HepG2 (cell line): ENCODE measurements around the gene ADRA1B. TPM values are rescaled to one million over a fixed set of nuclear protein-coding genes. Genes with fewer than 3 reads are reported as not detected.

Source experiments
- ATAC-seq: fragments of 200-7000 bp; cut with Tn5 transposase; 3 replicates; pipeline ENCODE4 v1.9.1; 2020; ENCODE audit warnings: mild to moderate bottlenecking, moderate library complexity
- BruUV-seq: library from RNA; stranded (reverse); fragments of 400-500 nt; replicated peaks from 2 replicates; lab custom pipeline; 2021; lab: Mats Ljungman, UMichigan
- CTCF ChIA-PET: fragments of 300-600 bp; formaldehyde crosslinking; extraction: SDS; loops from one replicate; lab custom pipeline; 2021; ENCODE audit warnings: low total read pairs, inconsistent platforms, low intra/inter-chr PET ratio; lab: Yijun Ruan, JAX
- POLR2A ChIA-PET: fragments of 350-600 bp; sonication (Branson Sonifier 250); formaldehyde crosslinking; loops from one replicate; lab custom pipeline; 2020; ENCODE audit warnings: antibody characterized with exemption, inconsistent platforms; lab: Yijun Ruan, JAX
- DNase-seq: peaks from one replicate; pipeline ENCODE4 v3.0.0-alpha.2; 2015; ENCODE audit warnings: low spot score
- FAIRE-seq: peaks from 3 replicates; lab custom pipeline; 2011; peaks lifted over from hg19 to GRCh38; lab: Jason Lieb, UNC
- H2AFZ ChIP-seq: one replicate; pipeline ENCODE4 v1.6.1; 2011; ENCODE audit warnings: low read length, inconsistent platforms
- H3K27ac ChIP-seq: fragments of 300-600 bp; 3 replicates; pipeline ENCODE4 v1.8.0; 2011; ENCODE audit warnings: mixed run types, mild to moderate bottlenecking, mixed read lengths, low read length, inconsistent platforms; ENCODE audit not compliant: insufficient read depth; ENCODE audit errors: extremely low read length
- H3K27me3 ChIP-seq, 2 experiments: fragments of 200-600 bp in 1 of 2; 2 replicates in 1 of 2; 3 replicates in 1 of 2; pipeline versions ENCODE4 v1.6.0 to v1.8.0; 2011; ENCODE audit warnings: low read length in 2 of 2, mild to moderate bottlenecking in 2 of 2, moderate library complexity in 2 of 2, inconsistent platforms in 1 of 2; ENCODE audit not compliant: insufficient read depth in 2 of 2, control insufficient read depth in 1 of 2
- H3K36me3 ChIP-seq, 2 experiments: fragments of 200-600 bp in 1 of 2; replicated peaks in 1 of 2; 2 replicates in 1 of 2; 3 replicates in 1 of 2; pipeline versions ENCODE4 v1.5.1 to v1.8.0; 2011; ENCODE audit warnings: low read length in 2 of 2, inconsistent platforms in 1 of 2; ENCODE audit not compliant: insufficient read depth in 2 of 2, control insufficient read depth in 1 of 2
- H3K4me1 ChIP-seq: 2 replicates; pipeline ENCODE4 v1.5.1; 2012; ENCODE audit warnings: low read length, inconsistent platforms; ENCODE audit not compliant: insufficient read depth
- H3K4me2 ChIP-seq: 2 replicates; pipeline ENCODE4 v1.6.0; 2011; ENCODE audit warnings: low read depth, low read length, inconsistent platforms
- H3K4me3 ChIP-seq, 3 experiments: fragments of 200-600 bp in 1 of 3; sonication (generic), shearing (Covaris generic) in 1 of 3; replicated peaks in 1 of 3; 2 replicates each; pipeline ENCODE4 v1.5.1; 2011 to 2016; ENCODE audit warnings: low read length in 3 of 3, inconsistent platforms in 2 of 3, low read depth in 2 of 3, mild to moderate bottlenecking in 2 of 3, control low read depth in 1 of 3, mixed read lengths in 1 of 3; ENCODE audit not compliant: insufficient read depth in 1 of 3
- H3K79me2 ChIP-seq: one replicate; pipeline ENCODE4 v1.6.1; 2011; ENCODE audit warnings: low read length, inconsistent platforms; ENCODE audit not compliant: insufficient read depth
- H3K9ac ChIP-seq: 2 replicates; pipeline ENCODE4 v1.6.0; 2011; ENCODE audit warnings: mild to moderate bottlenecking, low read depth, low read length, inconsistent platforms; ENCODE audit not compliant: insufficient read depth
- H3K9me3 ChIP-seq: 2 replicates; pipeline ENCODE4 v1.5.1; 2012; ENCODE audit warnings: mild to moderate bottlenecking, low read length
- H4K20me1 ChIP-seq: 2 replicates; pipeline ENCODE4 v1.6.0; 2011; ENCODE audit warnings: inconsistent platforms, mild to moderate bottlenecking, low read length, moderate library complexity; ENCODE audit not compliant: insufficient read depth
- KAT8 ChIP-seq: IDR thresholded peaks from 2 replicates; pipeline ENCODE4 v1.6.1; 2016; ENCODE audit warnings: missing genetic modification reagents, missing compliant biosample characterization
- ZNF24 ChIP-seq: fragments of 450-650 bp; IDR thresholded peaks from 2 replicates; pipeline ENCODE4 v1.6.1; 2017; ENCODE audit warnings: antibody characterized with exemption, mild to moderate bottlenecking
- ZNF598 ChIP-seq: sonication (generic); formaldehyde crosslinking; IDR thresholded peaks from 2 replicates; pipeline ENCODE4 v1.5.1; 2020; ENCODE audit warnings: mild to moderate bottlenecking, missing genetic modification reagents, borderline replicate concordance
- ZNF773 ChIP-seq: sonication (generic); formaldehyde crosslinking; IDR thresholded peaks from 2 replicates; pipeline ENCODE4 v1.4.0; 2020; ENCODE audit warnings: missing genetic modification reagents, borderline replicate concordance
- ZNF776 ChIP-seq: sonication (generic); formaldehyde crosslinking; IDR thresholded peaks from 2 replicates; pipeline ENCODE4 v1.4.0; 2020; ENCODE audit warnings: mild to moderate bottlenecking, missing genetic modification reagents
- ZNF777 ChIP-seq: sonication (generic); formaldehyde crosslinking; IDR thresholded peaks from 2 replicates; pipeline ENCODE4 v1.4.0; 2020; ENCODE audit warnings: missing genetic modification reagents
- ZNF800 ChIP-seq: sonication (generic); formaldehyde crosslinking; IDR thresholded peaks from 2 replicates; pipeline ENCODE4 v1.4.0; 2020; ENCODE audit warnings: missing genetic modification reagents
- WGBS: methylation state at CpG from one replicate; pipeline ENCODE4 v1.1.6; 2017; ENCODE audit warnings: low lambda C conversion rate; 5-methylcytosine and 5-hydroxymethylcytosine counted together
- in situ Hi-C: cut with HindIII; loops from 2 replicates; pipeline ENCODE4 v1.10.0; 2017; ENCODE audit warnings: low pct_unique_long_range_greater_than_20kb; ENCODE audit not compliant: extremely low pct_ligation_motif_present
- intact Hi-C: fragments of 100-400 bp; cut with micrococcal nuclease; formaldehyde crosslinking; loops from one replicate; pipeline ENCODE4 v1.10.0; 2022; ENCODE audit not compliant: unreplicated experiment
- polyA plus RNA-seq, 8 experiments: library from polyadenylated mRNA; depleted of rRNA in 3 of 8; stranded (reverse) in 7 of 8; unstranded in 1 of 8; fragments of >200 nt; fragmentation: Illumina TruSeq in 4 of 8; extraction: Trizol in 4 of 8; gene quantifications; 2 replicates each; pipeline versions ENCODE4 v1.2.1 to v1.2.3, GENCODE V29; 2011 to 2016; ENCODE audit warnings: low read depth in 4 of 8, missing spikeins in 1 of 8, mixed read lengths in 1 of 8; ENCODE audit not compliant: insufficient read depth in 1 of 8
- total RNA-seq, 5 experiments: library from RNA; depleted of rRNA; stranded (reverse); fragments of >200 nt; fragmentation: Illumina TruSeq; extraction: Trizol; gene quantifications; 2 replicates each; pipeline ENCODE4 v1.2.3, GENCODE V29; 2016; ENCODE audit warnings: low read depth in 1 of 5

Gene ADRA1B
- total and polyA plus RNA-seq, 2 of the 13 experiments (the other 11 are each of a cell fraction or from before 2014, with no cell fraction given) = not detected

GRCh38 chr5:159971931-159972461 is 55.7 kb downstream of the ADRA1B start:
- no peak overlapping the region for H2AFZ ChIP-seq
- WGBS = no CpG with 5 or more reads among the region's 76 CpGs
- TF ChIP-seq ZNF777 (CRISPR knock-in tag) (peak; percentile 58; the same call in 1 of the 2 replicates), ZNF800 (CRISPR knock-in tag) (0 out of 2 replicates have a peak, but pooled peaks have one; percentile 35), ZNF776 (CRISPR knock-in tag) (no peak)
- TF ChIP-seq, all 625 proteins: peak for 2
- no peaks in the 10 kb centered on the region for H3K36me3 ChIP-seq
- ATAC-seq = peak; percentile 83
- in situ Hi-C loops (no loop called here), intact Hi-C loops (no loop called here)
- no peak overlapping the region for H3K4me3 ChIP-seq
- H3K9me3 ChIP-seq = no peaks in the 10 kb centered on the region
- H3K27ac ChIP-seq = no peak overlapping the region
- H3K27me3 ChIP-seq = peaks cover 1 to 25% of the 10 kb centered on the region in 2 experiments; a peak in 4 of 5 replicates
- DNase-seq = no peak
- BruUV-seq = no TSS peak
- no peak for FAIRE-seq
- no peak overlapping the region; the same call in 1 of the 2 replicates for H3K4me2 ChIP-seq
- no peak overlapping the region for H3K9ac ChIP-seq
- H3K79me2 ChIP-seq = no peaks in the 10 kb centered on the region
- H3K4me1 ChIP-seq = no peaks in the 10 kb centered on the region
- H4K20me1 ChIP-seq = no peaks in the 10 kb centered on the region
- POLR2A ChIA-PET = no interaction called here
- CTCF ChIA-PET = no interaction called here

- ATAC-seq = no peak; the same call in 2 of the 3 replicates
- WGBS = 66% methylated on average over 29 of the region's 50 CpGs
- Histone ChIP-seq H2AFZ (no peak overlapping the region), H3K4me2 (no peak overlapping the region), H3K27ac (no peak overlapping the region), H3K27me3 (peaks cover 1 to 25% of the 10 kb centered on the region in 2 experiments; a peak in 4 of 5 replicates), H3K36me3 (no peaks in the 10 kb centered on the region), H3K4me3 (no peak overlapping the region), H4K20me1 (no peaks in the 10 kb centered on the region), H3K4me1 (no peaks in the 10 kb centered on the region), H3K79me2 (no peaks in the 10 kb centered on the region), H3K9ac (no peak overlapping the region), H3K9me3 (no peaks in the 10 kb centered on the region)
- no peak for DNase-seq
- no peak for FAIRE-seq
- intact Hi-C loops = no loop called here
- ChIA-PET POLR2A (no interaction called here), CTCF (no interaction called here)
- no TSS peak for BruUV-seq
- TF ChIP-seq ZNF598 (CRISPR knock-in tag) = no peak
- TF ChIP-seq ZNF773 (CRISPR knock-in tag) = no peak
- TF ChIP-seq ZNF24 = no peak
- TF ChIP-seq KAT8 (CRISPR knock-in tag) = no peak
- in situ Hi-C loops = no loop called here
Measured at GRCh38 chr5:159972538-159973362, 56.5 kb downstream of the ADRA1B start.
